Panc1 (cell line): ENCODE data around the gene PTPN4. TPM values are rescaled to one million over a fixed set of nuclear protein-coding genes. Genes with fewer than 3 reads are reported as not detected.

Source experiments
- ATAC-seq: fragments of 200-7000 bp; cut with Tn5 transposase; 2 replicates; pipeline ENCODE4 v1.9.1; 2020; ENCODE audit warnings: mild to moderate bottlenecking, moderate library complexity
- BruUV-seq: library from RNA; stranded (reverse); fragments of 400-500 nt; replicated peaks from 2 replicates; lab custom pipeline; 2021; lab: Mats Ljungman, UMichigan
- CTCF ChIA-PET: fragments of 300-600 bp; sonication (Branson Sonifier 250); formaldehyde crosslinking; loops from one replicate; lab custom pipeline; 2022; ENCODE audit warnings: antibody characterized with exemption; lab: Charles Lee
- POLR2A ChIA-PET: fragments of 300-600 bp; sonication (Branson Sonifier 250); formaldehyde crosslinking; loops from one replicate; lab custom pipeline; 2022; ENCODE audit warnings: antibody characterized with exemption; lab: Charles Lee
- DNase-seq: peaks from one replicate; pipeline ENCODE4 v3.0.0-alpha.2; 2010; ENCODE audit warnings: low read depth, low spot score
- H3K27ac ChIP-seq: 2 replicates; pipeline ENCODE4 v1.5.1; 2011; ENCODE audit warnings: mild to moderate bottlenecking, low read length, inconsistent platforms
- H3K27me3 ChIP-seq: fragments of 200-500 bp; sonication (Bioruptor generic); 2 replicates; pipeline ENCODE4 v1.6.0; 2014; ENCODE audit warnings: low read length, inconsistent platforms; ENCODE audit not compliant: control insufficient read depth, insufficient read depth
- H3K36me3 ChIP-seq: fragments of 200-500 bp; sonication (Bioruptor generic); 2 replicates; pipeline ENCODE4 v1.5.1; 2014; ENCODE audit warnings: inconsistent platforms, mild to moderate bottlenecking, low read length, moderate library complexity; ENCODE audit not compliant: control insufficient read depth, insufficient read depth
- H3K4me1 ChIP-seq: 2 replicates; pipeline ENCODE4 v1.5.1; 2011; ENCODE audit warnings: inconsistent platforms, mild to moderate bottlenecking, low read length, moderate library complexity; ENCODE audit not compliant: control insufficient read depth, insufficient read depth
- H3K4me3 ChIP-seq, 2 experiments: 2 replicates each; pipeline ENCODE4 v1.5.1; 2011 to 2012; ENCODE audit warnings: low read depth in 2 of 2, low read length in 2 of 2, mild to moderate bottlenecking in 2 of 2, inconsistent platforms in 1 of 2, moderate library complexity in 1 of 2
- H3K9me3 ChIP-seq: fragments of 200-500 bp; sonication (Bioruptor generic); 2 replicates; pipeline ENCODE4 v1.5.1; 2014; ENCODE audit warnings: low read depth, mild to moderate bottlenecking, inconsistent platforms, low read length, moderate library complexity; ENCODE audit not compliant: control insufficient read depth, insufficient read depth
- POLR2AphosphoS5 ChIP-seq: IDR thresholded peaks from 2 replicates; pipeline ENCODE4 v1.6.1; 2012; ENCODE audit warnings: mild to moderate bottlenecking, low read depth, low read length, moderate library complexity
- SIN3A ChIP-seq: IDR thresholded peaks from 2 replicates; pipeline ENCODE4 v1.6.1; 2012; ENCODE audit warnings: low read depth, mild to moderate bottlenecking, low read length, moderate library complexity, borderline replicate concordance; ENCODE audit not compliant: insufficient read depth
- TCF7L2 ChIP-seq: IDR thresholded peaks from 2 replicates; pipeline ENCODE4 v1.6.1; 2011; ENCODE audit warnings: mild to moderate bottlenecking, low read depth, low read length, inconsistent platforms
- in situ Hi-C: cut with HindIII; loops from 2 replicates; pipeline ENCODE4 v1.10.0; 2016; ENCODE audit warnings: low sequenced_read_pairs, low pct_unique_long_range_greater_than_20kb
- intact Hi-C: fragments of 100-400 bp; cut with micrococcal nuclease; formaldehyde crosslinking; loops from one replicate; pipeline ENCODE4 v1.10.0; 2022; ENCODE audit not compliant: unreplicated experiment
- total RNA-seq: library from RNA; stranded (reverse); gene quantifications from one replicate; pipeline ENCODE4 v1.2.1, GENCODE V29; 2021; ENCODE audit not compliant: unreplicated experiment
- TF ChIP-seq, protein P1 (sequence below): fragments of 450-650 bp; IDR thresholded peaks from 2 replicates; pipeline ENCODE4 v1.5.1; 2017; ENCODE audit warnings: mild to moderate bottlenecking
- TF ChIP-seq, protein P2 (sequence below), 2 experiments: IDR thresholded peaks; 2 replicates each; pipeline ENCODE4 v1.6.1; 2011 to 2012; ENCODE audit warnings: low read depth in 2 of 2, control low read depth in 1 of 2, low read length in 1 of 2, mild to moderate bottlenecking in 1 of 2, moderate library complexity in 1 of 2; ENCODE audit not compliant: insufficient read depth in 1 of 2

Gene PTPN4
- total RNA-seq, 1 experiment from 2014 or later, result 45.9 TPM

DNA sequence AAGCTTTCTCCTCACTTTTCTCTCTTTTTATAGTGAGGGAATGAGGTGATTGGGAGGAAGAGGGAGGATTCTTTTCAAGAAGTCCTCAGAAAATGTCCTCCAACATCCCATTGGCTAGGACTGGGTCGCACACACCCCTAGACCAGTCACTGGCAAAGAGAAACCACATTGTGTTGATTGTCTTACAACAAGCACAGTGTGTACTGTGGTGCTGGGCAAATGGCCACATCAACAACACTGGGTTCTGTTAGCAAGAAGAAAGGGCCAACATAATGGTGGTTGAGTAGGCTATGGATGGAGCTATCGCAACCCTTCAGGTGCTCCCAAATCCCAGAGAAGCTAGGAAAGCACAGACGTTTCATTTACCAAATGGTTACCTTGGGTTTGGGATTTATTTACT, 18.7 kb upstream of the PTPN4 start:
- H3K36me3 ChIP-seq, result no peaks in the 10 kb centered on the region; the same call in 1 of the 2 replicates
- no peaks in the 10 kb centered on the region for H3K9me3 ChIP-seq
- TF ChIP-seq, protein P1, sequence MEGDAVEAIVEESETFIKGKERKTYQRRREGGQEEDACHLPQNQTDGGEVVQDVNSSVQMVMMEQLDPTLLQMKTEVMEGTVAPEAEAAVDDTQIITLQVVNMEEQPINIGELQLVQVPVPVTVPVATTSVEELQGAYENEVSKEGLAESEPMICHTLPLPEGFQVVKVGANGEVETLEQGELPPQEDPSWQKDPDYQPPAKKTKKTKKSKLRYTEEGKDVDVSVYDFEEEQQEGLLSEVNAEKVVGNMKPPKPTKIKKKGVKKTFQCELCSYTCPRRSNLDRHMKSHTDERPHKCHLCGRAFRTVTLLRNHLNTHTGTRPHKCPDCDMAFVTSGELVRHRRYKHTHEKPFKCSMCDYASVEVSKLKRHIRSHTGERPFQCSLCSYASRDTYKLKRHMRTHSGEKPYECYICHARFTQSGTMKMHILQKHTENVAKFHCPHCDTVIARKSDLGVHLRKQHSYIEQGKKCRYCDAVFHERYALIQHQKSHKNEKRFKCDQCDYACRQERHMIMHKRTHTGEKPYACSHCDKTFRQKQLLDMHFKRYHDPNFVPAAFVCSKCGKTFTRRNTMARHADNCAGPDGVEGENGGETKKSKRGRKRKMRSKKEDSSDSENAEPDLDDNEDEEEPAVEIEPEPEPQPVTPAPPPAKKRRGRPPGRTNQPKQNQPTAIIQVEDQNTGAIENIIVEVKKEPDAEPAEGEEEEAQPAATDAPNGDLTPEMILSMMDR, result no peak
- TF ChIP-seq POLR2AphosphoS5 (no peak), TCF7L2 (no peak)
- BruUV-seq, result no TSS peak
- intact Hi-C loops (no loop called here), in situ Hi-C loops (no loop called here)
- no peaks in the 10 kb centered on the region for H3K4me1 ChIP-seq
- peaks cover 4% of the 10 kb centered on the region; the same call in 1 of the 2 replicates for H3K27me3 ChIP-seq
- DNase-seq, result no peak
- ATAC-seq, result no peak
- POLR2A ChIA-PET, result no interaction called here
- no peak overlapping the region for H3K27ac ChIP-seq
- CTCF ChIA-PET, result no interaction called here
- no peak overlapping the region for H3K4me3 ChIP-seq

DNA sequence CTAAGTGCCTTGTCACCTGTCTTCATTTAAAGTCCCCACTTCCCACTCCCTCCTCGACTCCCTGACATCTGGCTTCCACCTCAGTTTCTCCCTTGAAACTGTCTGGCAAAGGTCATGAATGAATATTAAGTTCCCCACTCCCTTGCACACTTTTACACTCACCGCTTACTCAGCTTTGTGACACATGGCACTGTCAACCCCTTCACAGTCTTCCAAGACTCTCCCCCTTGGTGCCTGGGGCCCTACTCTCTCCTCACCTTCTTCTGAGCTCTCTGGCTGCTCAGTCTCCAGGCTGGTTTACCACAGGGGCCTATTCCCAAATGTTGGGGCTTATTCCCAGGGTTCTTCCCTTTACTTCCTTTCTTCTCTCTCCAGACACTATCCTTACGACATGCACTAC, 17.9 kb upstream of the PTPN4 start:
- TF ChIP-seq SIN3A (no peak), POLR2AphosphoS5 (no peak), TCF7L2 (no peak)
- TF ChIP-seq, protein P2, sequence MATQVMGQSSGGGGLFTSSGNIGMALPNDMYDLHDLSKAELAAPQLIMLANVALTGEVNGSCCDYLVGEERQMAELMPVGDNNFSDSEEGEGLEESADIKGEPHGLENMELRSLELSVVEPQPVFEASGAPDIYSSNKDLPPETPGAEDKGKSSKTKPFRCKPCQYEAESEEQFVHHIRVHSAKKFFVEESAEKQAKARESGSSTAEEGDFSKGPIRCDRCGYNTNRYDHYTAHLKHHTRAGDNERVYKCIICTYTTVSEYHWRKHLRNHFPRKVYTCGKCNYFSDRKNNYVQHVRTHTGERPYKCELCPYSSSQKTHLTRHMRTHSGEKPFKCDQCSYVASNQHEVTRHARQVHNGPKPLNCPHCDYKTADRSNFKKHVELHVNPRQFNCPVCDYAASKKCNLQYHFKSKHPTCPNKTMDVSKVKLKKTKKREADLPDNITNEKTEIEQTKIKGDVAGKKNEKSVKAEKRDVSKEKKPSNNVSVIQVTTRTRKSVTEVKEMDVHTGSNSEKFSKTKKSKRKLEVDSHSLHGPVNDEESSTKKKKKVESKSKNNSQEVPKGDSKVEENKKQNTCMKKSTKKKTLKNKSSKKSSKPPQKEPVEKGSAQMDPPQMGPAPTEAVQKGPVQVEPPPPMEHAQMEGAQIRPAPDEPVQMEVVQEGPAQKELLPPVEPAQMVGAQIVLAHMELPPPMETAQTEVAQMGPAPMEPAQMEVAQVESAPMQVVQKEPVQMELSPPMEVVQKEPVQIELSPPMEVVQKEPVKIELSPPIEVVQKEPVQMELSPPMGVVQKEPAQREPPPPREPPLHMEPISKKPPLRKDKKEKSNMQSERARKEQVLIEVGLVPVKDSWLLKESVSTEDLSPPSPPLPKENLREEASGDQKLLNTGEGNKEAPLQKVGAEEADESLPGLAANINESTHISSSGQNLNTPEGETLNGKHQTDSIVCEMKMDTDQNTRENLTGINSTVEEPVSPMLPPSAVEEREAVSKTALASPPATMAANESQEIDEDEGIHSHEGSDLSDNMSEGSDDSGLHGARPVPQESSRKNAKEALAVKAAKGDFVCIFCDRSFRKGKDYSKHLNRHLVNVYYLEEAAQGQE (IDR thresholded peaks at IDR 0.05; ENCODE audit: insufficient read depth in 1 of 2, low read depth in 2 of 2, low read length in 1 of 2), result no peak
- TF ChIP-seq, protein P1, result no peak
- DNase-seq (no peak), ATAC-seq (peak; percentile 65; the same call in 1 of the 2 replicates)
- Histone ChIP-seq H3K9me3 (no peaks in the 10 kb centered on the region), H3K36me3 (no peaks in the 10 kb centered on the region; the same call in 1 of the 2 replicates), H3K4me1 (no peaks in the 10 kb centered on the region), H3K27me3 (peaks cover 4% of the 10 kb centered on the region; the same call in 1 of the 2 replicates), H3K27ac (no peak overlapping the region), H3K4me3 (no peak overlapping the region)
- in situ Hi-C loops (no loop called here), intact Hi-C loops (no loop called here)
- CTCF ChIA-PET, result no interaction called here
- POLR2A ChIA-PET, result interaction anchor here (0.7 kb wide), 1 partner anchor 9 kb away, joined by 5 read pairs; no protein-coding TSS in a partner anchor
- BruUV-seq, result no TSS peak
